A549 (cell line): ENCODE measurements around the gene PFDN2.

Experiments used
- EP300 ChIP-seq, 2 experiments: fragments of >200 bp; sonication (Bioruptor Twin); formaldehyde crosslinking; IDR thresholded peaks; 2 replicates in 1 of 2; 3 replicates in 1 of 2; pipeline ENCODE4 v1.6.1; 2016 to 2017
- FOSL2 ChIP-seq, 2 experiments: fragments of 450-650 bp in 1 of 2; fragments of >200 bp in 1 of 2; sonication (Bioruptor Twin) in 1 of 2; formaldehyde crosslinking; IDR thresholded peaks; 2 replicates each; pipeline versions ENCODE4 v1.5.0 to v1.6.1; 2016 to 2020; ENCODE audit warnings: mild to moderate bottlenecking in 1 of 2, moderate library complexity in 1 of 2
- FOXS1 ChIP-seq: fragments of 250-450 bp; sonication (Bioruptor Pico); IDR thresholded peaks from 2 replicates; pipeline ENCODE4 v1.5.0; 2020; ENCODE audit warnings: mild to moderate bottlenecking, moderate library complexity
- POLR2A ChIP-seq: IDR thresholded peaks from 2 replicates; pipeline ENCODE4 v1.6.1; 2012; ENCODE audit warnings: mild to moderate bottlenecking, low read length
- SMC3 ChIP-seq: fragments of >200 bp; sonication (Bioruptor Twin); formaldehyde crosslinking; IDR thresholded peaks from 3 replicates; pipeline ENCODE4 v1.6.1; 2018; ENCODE audit warnings: inconsistent platforms
- TF ChIP-seq, protein P1 (sequence below): fragments of 450-650 bp; IDR thresholded peaks from 2 replicates; pipeline ENCODE4 v1.6.1; 2014; ENCODE audit warnings: antibody characterized with exemption
- TF ChIP-seq, protein P2 (sequence below): fragments of >200 bp; sonication (Bioruptor Twin); formaldehyde crosslinking; IDR thresholded peaks from 3 replicates; pipeline ENCODE4 v1.5.1; 2016

DNA sequence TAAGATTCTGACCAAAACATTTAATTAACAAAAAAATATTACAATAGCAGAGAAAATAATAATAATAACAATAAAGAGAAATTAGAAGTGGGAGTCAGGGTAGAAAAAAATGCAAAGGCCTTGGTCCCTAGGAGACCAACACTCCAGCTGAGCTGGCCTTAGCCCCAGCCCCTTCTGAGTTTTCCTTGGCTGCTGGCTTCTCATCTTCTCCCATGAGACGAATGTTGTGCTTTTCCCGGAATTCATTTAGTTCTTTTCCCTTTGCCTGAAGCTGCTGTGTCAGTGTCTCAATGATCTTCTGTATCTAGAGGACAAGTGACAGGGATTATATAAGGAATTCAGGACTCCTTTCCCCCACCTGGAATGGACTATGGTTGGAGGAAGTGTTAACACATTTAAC is 17.3 kb downstream of the PFDN2 start:
- TF ChIP-seq, protein P1, sequence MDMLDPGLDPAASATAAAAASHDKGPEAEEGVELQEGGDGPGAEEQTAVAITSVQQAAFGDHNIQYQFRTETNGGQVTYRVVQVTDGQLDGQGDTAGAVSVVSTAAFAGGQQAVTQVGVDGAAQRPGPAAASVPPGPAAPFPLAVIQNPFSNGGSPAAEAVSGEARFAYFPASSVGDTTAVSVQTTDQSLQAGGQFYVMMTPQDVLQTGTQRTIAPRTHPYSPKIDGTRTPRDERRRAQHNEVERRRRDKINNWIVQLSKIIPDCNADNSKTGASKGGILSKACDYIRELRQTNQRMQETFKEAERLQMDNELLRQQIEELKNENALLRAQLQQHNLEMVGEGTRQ = no peak
- no peak for TF ChIP-seq FOXS1 (CRISPR knock-in tag)
- TF ChIP-seq FOSL2 (IDR thresholded peaks at IDR 0.05) = no peak
- no peak for TF ChIP-seq FOSL2 (CRISPR knock-in tag; IDR thresholded peaks at IDR 0.05)
- TF ChIP-seq POLR2A = no peak
- no peak for TF ChIP-seq EP300 (IDR thresholded peaks at IDR 0.05)
- TF ChIP-seq SMC3 = no peak
- TF ChIP-seq, protein P2, sequence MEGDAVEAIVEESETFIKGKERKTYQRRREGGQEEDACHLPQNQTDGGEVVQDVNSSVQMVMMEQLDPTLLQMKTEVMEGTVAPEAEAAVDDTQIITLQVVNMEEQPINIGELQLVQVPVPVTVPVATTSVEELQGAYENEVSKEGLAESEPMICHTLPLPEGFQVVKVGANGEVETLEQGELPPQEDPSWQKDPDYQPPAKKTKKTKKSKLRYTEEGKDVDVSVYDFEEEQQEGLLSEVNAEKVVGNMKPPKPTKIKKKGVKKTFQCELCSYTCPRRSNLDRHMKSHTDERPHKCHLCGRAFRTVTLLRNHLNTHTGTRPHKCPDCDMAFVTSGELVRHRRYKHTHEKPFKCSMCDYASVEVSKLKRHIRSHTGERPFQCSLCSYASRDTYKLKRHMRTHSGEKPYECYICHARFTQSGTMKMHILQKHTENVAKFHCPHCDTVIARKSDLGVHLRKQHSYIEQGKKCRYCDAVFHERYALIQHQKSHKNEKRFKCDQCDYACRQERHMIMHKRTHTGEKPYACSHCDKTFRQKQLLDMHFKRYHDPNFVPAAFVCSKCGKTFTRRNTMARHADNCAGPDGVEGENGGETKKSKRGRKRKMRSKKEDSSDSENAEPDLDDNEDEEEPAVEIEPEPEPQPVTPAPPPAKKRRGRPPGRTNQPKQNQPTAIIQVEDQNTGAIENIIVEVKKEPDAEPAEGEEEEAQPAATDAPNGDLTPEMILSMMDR = no peak
